Measurements from ENCODE around the gene TREML4.

- TF ChIP-seq CTCF (IDR thresholded peaks at IDR 0.05) (no peak), POLR2AphosphoS5 (IDR thresholded peaks at IDR 0.05; ENCODE audit: insufficient read depth in 1 of 2, low read depth in 1 of 2) (no peak), POLR2A (IDR thresholded peaks at IDR 0.05) (no peak)
Observed at GRCh38 chr6:41228096-41228495, at the start of gene TREML4.
